GM23338 (cell line): ENCODE data around the gene CRYBB3. TPM values are rescaled to one million over a fixed set of nuclear protein-coding genes. Genes with fewer than 3 reads are reported as not detected.

Source experiments
- ATAC-seq: fragments of 200-7000 bp; cut with Tn5 transposase; 3 replicates; pipeline ENCODE4 v1.9.1; 2020
- DNase-seq: peaks from one replicate; pipeline ENCODE4 v3.0.0-alpha.2; 2015; ENCODE audit warnings: low spot score
- H2AFZ ChIP-seq: fragments of 200-600 bp; sonication (generic); 2 replicates; pipeline ENCODE4 v1.8.0; 2016; ENCODE audit warnings: antibody characterized with exemption, mild to moderate bottlenecking, moderate library complexity
- H3F3A ChIP-seq: fragments of 200-600 bp; sonication (generic); replicated peaks from 2 replicates; pipeline ENCODE4 v1.8.0; 2017; ENCODE audit warnings: antibody characterized with exemption, mixed run types, low read depth
- H3K27ac ChIP-seq: fragments of 200-600 bp; sonication (generic); 2 replicates; pipeline ENCODE4 v1.6.1; 2016; ENCODE audit warnings: low read depth
- H3K27me3 ChIP-seq: fragments of 200-600 bp; sonication (generic); 2 replicates; pipeline ENCODE4 v1.8.0; 2016; ENCODE audit warnings: mild to moderate bottlenecking, mixed run types, moderate library complexity; ENCODE audit not compliant: insufficient read depth
- H3K36me3 ChIP-seq: fragments of 200-600 bp; sonication (generic); 2 replicates; pipeline ENCODE4 v1.8.0; 2016; ENCODE audit warnings: mild to moderate bottlenecking; ENCODE audit not compliant: insufficient read depth
- H3K4me1 ChIP-seq: fragments of 200-600 bp; sonication (generic); 2 replicates; pipeline ENCODE4 v1.8.0; 2016; ENCODE audit warnings: mild to moderate bottlenecking, moderate library complexity; ENCODE audit not compliant: insufficient read depth
- H3K4me2 ChIP-seq: fragments of 200-600 bp; sonication (generic); 2 replicates; pipeline ENCODE4 v1.7.1; 2017; ENCODE audit warnings: mixed run types
- H3K4me3 ChIP-seq: fragments of 200-600 bp; sonication (generic); 2 replicates; pipeline ENCODE4 v1.6.1; 2016; ENCODE audit warnings: mixed run types
- H3K79me2 ChIP-seq: fragments of 200-600 bp; sonication (generic); replicated peaks from 2 replicates; pipeline ENCODE4 v1.8.0; 2017; ENCODE audit warnings: mild to moderate bottlenecking; ENCODE audit not compliant: insufficient read depth
- H3K9me2 ChIP-seq: fragments of 200-600 bp; sonication (generic); 2 replicates; pipeline ENCODE4 v1.8.0; 2017; ENCODE audit not compliant: insufficient read depth
- H4K20me1 ChIP-seq: fragments of 200-600 bp; sonication (generic); replicated peaks from 2 replicates; pipeline ENCODE4 v1.8.0; 2017; ENCODE audit warnings: mild to moderate bottlenecking; ENCODE audit not compliant: insufficient read depth
- H3K27ac Mint-ChIP-seq: 2 replicates; pipeline ENCODE4 v1.8.0; 2020; ENCODE audit warnings: inconsistent platforms, mild to moderate bottlenecking, moderate library complexity, mixed read lengths
- H3K27me3 Mint-ChIP-seq: 3 replicates; pipeline ENCODE4 v1.8.0; 2022; ENCODE audit warnings: low read depth, mild to moderate bottlenecking, moderate library complexity, mixed read lengths, inconsistent platforms; ENCODE audit not compliant: insufficient read depth, poor library complexity
- H3K36me3 Mint-ChIP-seq: 3 replicates; pipeline ENCODE4 v1.8.0; 2021; ENCODE audit warnings: low read depth, mild to moderate bottlenecking, inconsistent platforms, moderate library complexity, mixed read lengths
- H3K4me1 Mint-ChIP-seq: 3 replicates; pipeline ENCODE4 v1.8.0; 2020; ENCODE audit warnings: mild to moderate bottlenecking, inconsistent platforms, mixed read lengths
- H3K4me3 Mint-ChIP-seq: 3 replicates; pipeline ENCODE4 v1.8.0; 2021; ENCODE audit warnings: moderate library complexity, mild to moderate bottlenecking, inconsistent platforms, mixed read lengths
- H3K9me3 Mint-ChIP-seq: 3 replicates; pipeline ENCODE4 v1.8.0; 2020; ENCODE audit warnings: moderate library complexity, mild to moderate bottlenecking, inconsistent platforms, mixed read lengths
- EZH2 ChIP-seq: fragments of 200-600 bp; sonication (generic); IDR thresholded peaks from one replicate; pipeline ENCODE4 v1.8.0; 2017; ENCODE audit warnings: antibody characterized with exemption, mild to moderate bottlenecking, low read depth; ENCODE audit not compliant: unreplicated experiment
- EZH2phosphoT487 ChIP-seq: fragments of 200-600 bp; sonication (generic); IDR thresholded peaks from one replicate; pipeline ENCODE4 v1.8.1; 2018; ENCODE audit warnings: antibody characterized with exemption; ENCODE audit not compliant: unreplicated experiment
- JUNB ChIP-seq: IDR thresholded peaks from one replicate; pipeline ENCODE4 v1.6.1; 2016; ENCODE audit warnings: antibody characterized with exemption; ENCODE audit not compliant: unreplicated experiment
- NANOG ChIP-seq: IDR thresholded peaks from 2 replicates; pipeline ENCODE4 v1.6.1; 2016; ENCODE audit warnings: antibody characterized with exemption, borderline replicate concordance
- ZNF331 ChIP-seq: fragments of 250-450 bp; sonication (Bioruptor Pico); IDR thresholded peaks from 2 replicates; pipeline ENCODE4 v1.5.0; 2020; ENCODE audit warnings: low read depth, mild to moderate bottlenecking, moderate library complexity
- polyA plus RNA-seq: library from polyadenylated mRNA; unstranded; fragments of >200 nt; fragmentation: Nextera tagmentation; extraction: Ambion mirVana; gene quantifications from 2 replicates; pipeline ENCODE4 v1.2.1, GENCODE V29; 2016
- total RNA-seq: library from RNA; depleted of rRNA; stranded (reverse); fragments of >200 nt; shearing (Covaris generic); gene quantifications from 2 replicates; pipeline ENCODE4 v1.2.3, GENCODE V29; 2014
- TF ChIP-seq, protein P1 (sequence below): fragments of 250-450 bp; sonication (Bioruptor Pico); IDR thresholded peaks from 2 replicates; pipeline ENCODE4 v1.5.0; 2020; ENCODE audit warnings: mild to moderate bottlenecking, moderate library complexity
- TF ChIP-seq, protein P2 (sequence below): IDR thresholded peaks from 2 replicates; pipeline ENCODE4 v1.6.1; 2016; ENCODE audit warnings: antibody characterized with exemption

CRYBB3 gene
- total and polyA plus RNA-seq, 2 experiments from 2014 or later: 0.28 TPM; not detected in 1

DNA sequence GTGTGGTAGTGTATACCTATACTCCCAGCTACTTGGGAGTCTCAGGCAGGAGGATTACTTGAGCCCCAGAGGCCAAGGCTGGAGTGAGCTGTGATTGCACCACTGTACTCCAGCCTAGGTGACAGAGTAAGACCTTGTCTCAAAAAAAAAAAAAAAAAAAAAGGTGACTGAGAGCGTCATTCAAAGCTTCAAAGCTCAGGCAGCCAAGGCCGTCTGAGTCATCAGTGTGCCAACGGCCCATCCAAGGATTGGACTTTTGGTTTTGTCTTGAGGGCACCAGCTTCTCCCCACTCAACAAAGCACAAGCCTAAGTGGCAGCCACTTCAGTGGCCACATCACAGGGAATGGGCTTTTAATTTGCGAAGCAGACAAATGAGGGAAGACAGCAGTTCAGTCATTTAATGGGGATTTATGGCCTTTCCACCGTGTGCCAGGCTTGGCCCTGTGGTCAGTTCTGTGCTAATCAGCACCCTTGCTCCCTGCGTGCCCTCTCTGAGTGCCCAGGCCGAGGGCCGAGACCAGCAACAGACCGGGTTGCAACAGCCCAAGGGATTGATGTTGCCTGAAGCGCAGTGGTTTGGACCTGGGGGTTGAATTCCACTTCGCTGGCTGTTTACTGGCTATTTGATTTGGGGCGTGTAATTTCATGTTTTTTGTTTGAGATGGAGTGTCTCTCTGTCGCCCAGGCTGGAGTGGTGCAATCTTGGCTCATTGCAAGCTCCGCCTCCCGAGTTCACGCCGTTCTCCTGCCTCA is 30.2 kb upstream of the CRYBB3 start (continued):
- TF ChIP-seq, protein P1, sequence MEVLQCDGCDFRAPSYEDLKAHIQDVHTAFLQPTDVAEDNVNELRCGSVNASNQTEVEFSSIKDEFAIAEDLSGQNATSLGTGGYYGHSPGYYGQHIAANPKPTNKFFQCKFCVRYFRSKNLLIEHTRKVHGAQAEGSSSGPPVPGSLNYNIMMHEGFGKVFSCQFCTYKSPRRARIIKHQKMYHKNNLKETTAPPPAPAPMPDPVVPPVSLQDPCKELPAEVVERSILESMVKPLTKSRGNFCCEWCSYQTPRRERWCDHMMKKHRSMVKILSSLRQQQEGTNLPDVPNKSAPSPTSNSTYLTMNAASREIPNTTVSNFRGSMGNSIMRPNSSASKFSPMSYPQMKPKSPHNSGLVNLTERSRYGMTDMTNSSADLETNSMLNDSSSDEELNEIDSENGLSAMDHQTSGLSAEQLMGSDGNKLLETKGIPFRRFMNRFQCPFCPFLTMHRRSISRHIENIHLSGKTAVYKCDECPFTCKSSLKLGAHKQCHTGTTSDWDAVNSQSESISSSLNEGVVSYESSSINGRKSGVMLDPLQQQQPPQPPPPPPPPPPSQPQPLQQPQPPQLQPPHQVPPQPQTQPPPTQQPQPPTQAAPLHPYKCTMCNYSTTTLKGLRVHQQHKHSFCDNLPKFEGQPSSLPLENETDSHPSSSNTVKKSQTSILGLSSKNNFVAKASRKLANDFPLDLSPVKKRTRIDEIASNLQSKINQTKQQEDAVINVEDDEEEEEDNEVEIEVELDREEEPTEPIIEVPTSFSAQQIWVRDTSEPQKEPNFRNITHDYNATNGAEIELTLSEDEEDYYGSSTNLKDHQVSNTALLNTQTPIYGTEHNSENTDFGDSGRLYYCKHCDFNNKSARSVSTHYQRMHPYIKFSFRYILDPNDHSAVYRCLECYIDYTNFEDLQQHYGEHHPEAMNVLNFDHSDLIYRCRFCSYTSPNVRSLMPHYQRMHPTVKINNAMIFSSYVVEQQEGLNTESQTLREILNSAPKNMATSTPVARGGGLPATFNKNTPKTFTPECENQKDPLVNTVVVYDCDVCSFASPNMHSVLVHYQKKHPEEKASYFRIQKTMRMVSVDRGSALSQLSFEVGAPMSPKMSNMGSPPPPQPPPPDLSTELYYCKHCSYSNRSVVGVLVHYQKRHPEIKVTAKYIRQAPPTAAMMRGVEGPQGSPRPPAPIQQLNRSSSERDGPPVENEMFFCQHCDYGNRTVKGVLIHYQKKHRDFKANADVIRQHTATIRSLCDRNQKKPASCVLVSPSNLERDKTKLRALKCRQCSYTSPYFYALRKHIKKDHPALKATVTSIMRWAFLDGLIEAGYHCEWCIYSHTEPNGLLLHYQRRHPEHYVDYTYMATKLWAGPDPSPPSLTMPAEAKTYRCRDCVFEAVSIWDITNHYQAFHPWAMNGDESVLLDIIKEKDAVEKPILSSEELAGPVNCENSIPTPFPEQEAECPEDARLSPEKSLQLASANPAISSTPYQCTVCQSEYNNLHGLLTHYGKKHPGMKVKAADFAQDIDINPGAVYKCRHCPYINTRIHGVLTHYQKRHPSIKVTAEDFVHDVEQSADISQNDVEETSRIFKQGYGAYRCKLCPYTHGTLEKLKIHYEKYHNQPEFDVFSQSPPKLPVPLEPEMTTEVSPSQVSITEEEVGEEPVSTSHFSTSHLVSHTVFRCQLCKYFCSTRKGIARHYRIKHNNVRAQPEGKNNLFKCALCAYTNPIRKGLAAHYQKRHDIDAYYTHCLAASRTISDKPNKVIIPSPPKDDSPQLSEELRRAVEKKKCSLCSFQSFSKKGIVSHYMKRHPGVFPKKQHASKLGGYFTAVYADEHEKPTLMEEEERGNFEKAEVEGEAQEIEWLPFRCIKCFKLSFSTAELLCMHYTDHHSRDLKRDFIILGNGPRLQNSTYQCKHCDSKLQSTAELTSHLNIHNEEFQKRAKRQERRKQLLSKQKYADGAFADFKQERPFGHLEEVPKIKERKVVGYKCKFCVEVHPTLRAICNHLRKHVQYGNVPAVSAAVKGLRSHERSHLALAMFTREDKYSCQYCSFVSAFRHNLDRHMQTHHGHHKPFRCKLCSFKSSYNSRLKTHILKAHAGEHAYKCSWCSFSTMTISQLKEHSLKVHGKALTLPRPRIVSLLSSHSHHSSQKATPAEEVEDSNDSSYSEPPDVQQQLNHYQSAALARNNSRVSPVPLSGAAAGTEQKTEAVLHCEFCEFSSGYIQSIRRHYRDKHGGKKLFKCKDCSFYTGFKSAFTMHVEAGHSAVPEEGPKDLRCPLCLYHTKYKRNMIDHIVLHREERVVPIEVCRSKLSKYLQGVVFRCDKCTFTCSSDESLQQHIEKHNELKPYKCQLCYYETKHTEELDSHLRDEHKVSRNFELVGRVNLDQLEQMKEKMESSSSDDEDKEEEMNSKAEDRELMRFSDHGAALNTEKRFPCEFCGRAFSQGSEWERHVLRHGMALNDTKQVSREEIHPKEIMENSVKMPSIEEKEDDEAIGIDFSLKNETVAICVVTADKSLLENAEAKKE (CRISPR knock-in tag): no peak
- TF ChIP-seq EZH2phosphoT487 (no peak), ZNF331 (CRISPR knock-in tag) (no peak)
- TF ChIP-seq, protein P2, sequence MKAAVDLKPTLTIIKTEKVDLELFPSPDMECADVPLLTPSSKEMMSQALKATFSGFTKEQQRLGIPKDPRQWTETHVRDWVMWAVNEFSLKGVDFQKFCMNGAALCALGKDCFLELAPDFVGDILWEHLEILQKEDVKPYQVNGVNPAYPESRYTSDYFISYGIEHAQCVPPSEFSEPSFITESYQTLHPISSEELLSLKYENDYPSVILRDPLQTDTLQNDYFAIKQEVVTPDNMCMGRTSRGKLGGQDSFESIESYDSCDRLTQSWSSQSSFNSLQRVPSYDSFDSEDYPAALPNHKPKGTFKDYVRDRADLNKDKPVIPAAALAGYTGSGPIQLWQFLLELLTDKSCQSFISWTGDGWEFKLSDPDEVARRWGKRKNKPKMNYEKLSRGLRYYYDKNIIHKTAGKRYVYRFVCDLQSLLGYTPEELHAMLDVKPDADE: no peak

GRCh38 chr22:25170426-25170980 is 29.2 kb upstream of the CRYBB3 start:
- H3K27me3 ChIP-seq: no peaks in the 10 kb centered on the region
- Mint-ChIP-seq H3K27me3 (peaks cover 1% of the 10 kb centered on the region), H3K4me1 (peaks cover 7% of the 10 kb centered on the region), H3K4me3 (no peak overlapping the region), H3K9me3 (no peaks in the 10 kb centered on the region), H3K36me3 (peaks cover 8% of the 10 kb centered on the region; the same call in 1 of the 3 replicates), H3K27ac (no peak overlapping the region)
- no peak for ATAC-seq
- 0 out of 2 replicates have a peak, but pooled peaks cover 5% of the 10 kb centered on the region for H4K20me1 ChIP-seq
- no peak for DNase-seq
- no peaks in the 10 kb centered on the region; the same call in 1 of the 2 replicates for H3K4me1 ChIP-seq
- H3K4me2 ChIP-seq: no peak overlapping the region
- no peak overlapping the region for H3K27ac ChIP-seq
- no peaks in the 10 kb centered on the region for H3K9me2 ChIP-seq
- no peak overlapping the region for H2AFZ ChIP-seq
- no peaks in the 10 kb centered on the region for H3K36me3 ChIP-seq
- no peaks in the 10 kb centered on the region for H3K79me2 ChIP-seq
- H3K4me3 ChIP-seq: no peak overlapping the region
- no peaks in the 10 kb centered on the region for H3F3A ChIP-seq
- TF ChIP-seq, protein P1 (CRISPR knock-in tag): no peak
- TF ChIP-seq EZH2 (no peak), JUNB (no peak), NANOG (no peak)
